A673 (cell line): ENCODE results near the gene PARP12. TPM values are rescaled to one million over a fixed set of nuclear protein-coding genes. Genes with fewer than 3 reads are reported as not detected.

Source experiments
- BruUV-seq: library from RNA; stranded (reverse); fragments of 400-500 nt; replicated peaks from 2 replicates; lab custom pipeline; 2021; lab: Mats Ljungman, UMichigan
- CTCF ChIA-PET: fragments of 300-600 bp; sonication (Branson Sonifier 250); formaldehyde crosslinking; loops from one replicate; lab custom pipeline; 2022; ENCODE audit warnings: antibody characterized with exemption; lab: Charles Lee
- POLR2A ChIA-PET: fragments of 300-600 bp; sonication (Branson Sonifier 250); formaldehyde crosslinking; loops from one replicate; lab custom pipeline; 2022; ENCODE audit warnings: antibody characterized with exemption; ENCODE audit not compliant: low non-redundant PET; lab: Charles Lee
- DNase-seq: peaks from one replicate; pipeline ENCODE4 v3.0.0-alpha.2; 2015; ENCODE audit warnings: low spot score
- H3K27ac ChIP-seq: fragments of 200-600 bp; sonication (generic); 2 replicates; pipeline ENCODE4 v1.5.1; 2016; ENCODE audit warnings: mixed run types, low read depth, mild to moderate bottlenecking, mixed read lengths, antibody characterized with exemption, low read length; ENCODE audit not compliant: poor library complexity, severe bottlenecking
- H3K27me3 ChIP-seq: fragments of 200-600 bp; sonication (generic); replicated peaks from 2 replicates; pipeline ENCODE4 v1.6.1; 2017; ENCODE audit warnings: mixed run types, low read depth, mild to moderate bottlenecking, mixed read lengths, antibody characterized with exemption, low read length; ENCODE audit not compliant: insufficient read depth, poor library complexity
- H3K36me3 ChIP-seq: fragments of 200-600 bp; sonication (generic); 2 replicates; pipeline ENCODE4 v1.6.1; 2016; ENCODE audit warnings: mixed run types, mild to moderate bottlenecking, mixed read lengths, antibody characterized with exemption, low read length; ENCODE audit not compliant: insufficient read depth, poor library complexity, severe bottlenecking
- H3K4me1 ChIP-seq: fragments of 200-600 bp; sonication (generic); 2 replicates; pipeline ENCODE4 v1.6.1; 2017; ENCODE audit warnings: mixed run types, mild to moderate bottlenecking, mixed read lengths, antibody characterized with exemption, low read length; ENCODE audit not compliant: insufficient read depth, poor library complexity, severe bottlenecking
- H3K4me3 ChIP-seq: fragments of 200-600 bp; sonication (generic); 2 replicates; pipeline ENCODE4 v1.5.1; 2016; ENCODE audit warnings: low read depth, mixed run types, mild to moderate bottlenecking, mixed read lengths, low read length; ENCODE audit not compliant: poor library complexity, severe bottlenecking
- H3K9me3 ChIP-seq: fragments of 200-600 bp; sonication (generic); 2 replicates; pipeline ENCODE4 v1.6.1; 2016; ENCODE audit warnings: mixed run types, low read depth, mild to moderate bottlenecking, mixed read lengths, antibody characterized with exemption, low read length; ENCODE audit not compliant: poor library complexity, severe bottlenecking
- EZH2 ChIP-seq: fragments of 200-600 bp; sonication (generic); IDR thresholded peaks from 2 replicates; pipeline ENCODE4 v1.6.1; 2017; ENCODE audit warnings: borderline replicate concordance, low read depth, mild to moderate bottlenecking, mixed read lengths, antibody characterized with exemption, low read length; ENCODE audit not compliant: poor library complexity, severe bottlenecking
- intact Hi-C: fragments of 100-400 bp; cut with micrococcal nuclease; formaldehyde crosslinking; loops from one replicate; pipeline ENCODE4 v1.10.0; 2022; ENCODE audit not compliant: unreplicated experiment
- total RNA-seq: library from RNA; stranded (reverse); gene quantifications from 2 replicates; pipeline ENCODE4 v1.2.3, GENCODE V29; 2021
- TF ChIP-seq, protein P1 (sequence below): fragments of 300-800, 200-600 bp; sonication (generic); conservative IDR thresholded peaks from 2 replicates; pipeline ENCODE4 v1.5.1; 2017; ENCODE audit warnings: low read depth, mild to moderate bottlenecking, antibody characterized with exemption, low read length, moderate library complexity, mixed read lengths

Gene PARP12
- total RNA-seq, 1 experiment from 2014 or later, result 17.8 TPM

GRCh38 chr7:139999516-139999915, 63.2 kb downstream of the PARP12 start:
- TF ChIP-seq, protein P1, sequence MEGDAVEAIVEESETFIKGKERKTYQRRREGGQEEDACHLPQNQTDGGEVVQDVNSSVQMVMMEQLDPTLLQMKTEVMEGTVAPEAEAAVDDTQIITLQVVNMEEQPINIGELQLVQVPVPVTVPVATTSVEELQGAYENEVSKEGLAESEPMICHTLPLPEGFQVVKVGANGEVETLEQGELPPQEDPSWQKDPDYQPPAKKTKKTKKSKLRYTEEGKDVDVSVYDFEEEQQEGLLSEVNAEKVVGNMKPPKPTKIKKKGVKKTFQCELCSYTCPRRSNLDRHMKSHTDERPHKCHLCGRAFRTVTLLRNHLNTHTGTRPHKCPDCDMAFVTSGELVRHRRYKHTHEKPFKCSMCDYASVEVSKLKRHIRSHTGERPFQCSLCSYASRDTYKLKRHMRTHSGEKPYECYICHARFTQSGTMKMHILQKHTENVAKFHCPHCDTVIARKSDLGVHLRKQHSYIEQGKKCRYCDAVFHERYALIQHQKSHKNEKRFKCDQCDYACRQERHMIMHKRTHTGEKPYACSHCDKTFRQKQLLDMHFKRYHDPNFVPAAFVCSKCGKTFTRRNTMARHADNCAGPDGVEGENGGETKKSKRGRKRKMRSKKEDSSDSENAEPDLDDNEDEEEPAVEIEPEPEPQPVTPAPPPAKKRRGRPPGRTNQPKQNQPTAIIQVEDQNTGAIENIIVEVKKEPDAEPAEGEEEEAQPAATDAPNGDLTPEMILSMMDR, result no peak
- no peak for TF ChIP-seq EZH2
- Histone ChIP-seq H3K27me3 (no peaks in the 10 kb centered on the region), H3K4me3 (no peak overlapping the region), H3K4me1 (no peaks in the 10 kb centered on the region), H3K27ac (no peak overlapping the region), H3K9me3 (no peaks in the 10 kb centered on the region), H3K36me3 (no peaks in the 10 kb centered on the region)
- CTCF ChIA-PET, result no interaction called here
- no peak for DNase-seq
- POLR2A ChIA-PET, result no interaction called here
- no TSS peak for BruUV-seq
- intact Hi-C loops, result no loop called here

GRCh38 chr7:139998572-139998971, 64.2 kb downstream of the PARP12 start:
- Histone ChIP-seq H3K27ac (no peak overlapping the region), H3K4me3 (no peak overlapping the region), H3K27me3 (no peaks in the 10 kb centered on the region), H3K36me3 (no peaks in the 10 kb centered on the region), H3K9me3 (no peaks in the 10 kb centered on the region), H3K4me1 (no peaks in the 10 kb centered on the region)
- CTCF ChIA-PET, result interaction anchor here (0.5 to 0.6 kb wide), 2 partner anchors 397 to 653 kb away, joined by 4 read pairs; no protein-coding TSS in a partner anchor
- no peak for DNase-seq
- TF ChIP-seq, protein P1, result no peak
- no peak for TF ChIP-seq EZH2
- intact Hi-C loops, result no loop called here
- BruUV-seq, result no TSS peak
- POLR2A ChIA-PET, result no interaction called here

- Histone ChIP-seq H3K27ac (no peak overlapping the region), H3K36me3 (no peaks in the 10 kb centered on the region), H3K9me3 (no peaks in the 10 kb centered on the region), H3K4me3 (no peak overlapping the region), H3K4me1 (no peaks in the 10 kb centered on the region), H3K27me3 (no peaks in the 10 kb centered on the region)
- no peak for DNase-seq
- intact Hi-C loops, result no loop called here
- POLR2A ChIA-PET, result no interaction called here
- CTCF ChIA-PET, result no interaction called here
- no peak for TF ChIP-seq EZH2
- TF ChIP-seq, protein P1, result no peak
- BruUV-seq, result no TSS peak
Measured at GRCh38 chr7:139995017-139995915, 67.5 kb downstream of the PARP12 start.
